K562 (cell line): ENCODE data around the gene ANKRD65.

Source experiments
- KDM5B ChIP-seq: fragments of 200-600 bp; sonication (generic); IDR thresholded peaks from 2 replicates; pipeline ENCODE4 v1.6.1; 2012; ENCODE audit warnings: low read depth, mild to moderate bottlenecking, moderate library complexity, low read length, control low read depth, inconsistent platforms; ENCODE audit not compliant: insufficient replicate concordance
- NFYB ChIP-seq: IDR thresholded peaks from 2 replicates; pipeline ENCODE4 v1.6.1; 2011; ENCODE audit warnings: mild to moderate bottlenecking, moderate library complexity; ENCODE audit not compliant: insufficient read length; ENCODE audit errors: extremely low read depth
- POLR2A ChIP-seq: fragments of 450-650 bp; conservative IDR thresholded peaks from 2 replicates; pipeline ENCODE4 v1.6.1; 2016
- TBP ChIP-seq: optimal IDR thresholded peaks from 2 replicates; pipeline ENCODE3; 2011; ENCODE audit warnings: low read depth, low read length, improper control_type of control experiment
- TCF3 ChIP-seq: sonication (generic); formaldehyde crosslinking; IDR thresholded peaks from 2 replicates; pipeline ENCODE4 v1.4.0; 2020; ENCODE audit warnings: mild to moderate bottlenecking, missing genetic modification reagents
- ZNF644 ChIP-seq: fragments of 200-800 bp; sonication (Bioruptor generic); IDR thresholded peaks from 2 replicates; pipeline ENCODE4 v1.6.1; 2016; ENCODE audit warnings: low read depth, missing genetic modification characterization, missing compliant biosample characterization
- TF ChIP-seq, protein P1 (sequence below), 3 experiments: IDR thresholded peaks in 2 of 3; conservative IDR thresholded peaks in 1 of 3; 2 replicates each; pipeline ENCODE4 v1.5.1; 2011 to 2012; ENCODE audit warnings: low read length in 3 of 3, mild to moderate bottlenecking in 3 of 3, control low read depth in 2 of 3, improper control_type of control experiment in 1 of 3, inconsistent platforms in 1 of 3, low read depth in 1 of 3, mixed read lengths in 1 of 3, moderate library complexity in 1 of 3; ENCODE audit not compliant: insufficient read depth in 2 of 3
- TF ChIP-seq, protein P2 (sequence below): sonication (generic); formaldehyde crosslinking; IDR thresholded peaks from 2 replicates; pipeline ENCODE4 v1.8.1; 2023; ENCODE audit warnings: mild to moderate bottlenecking, missing genetic modification reagents
- TF ChIP-seq, protein P3 (sequence below): fragments of 250-450 bp; sonication (Bioruptor Pico); IDR thresholded peaks from 2 replicates; pipeline ENCODE4 v1.4.0; 2020

DNA sequence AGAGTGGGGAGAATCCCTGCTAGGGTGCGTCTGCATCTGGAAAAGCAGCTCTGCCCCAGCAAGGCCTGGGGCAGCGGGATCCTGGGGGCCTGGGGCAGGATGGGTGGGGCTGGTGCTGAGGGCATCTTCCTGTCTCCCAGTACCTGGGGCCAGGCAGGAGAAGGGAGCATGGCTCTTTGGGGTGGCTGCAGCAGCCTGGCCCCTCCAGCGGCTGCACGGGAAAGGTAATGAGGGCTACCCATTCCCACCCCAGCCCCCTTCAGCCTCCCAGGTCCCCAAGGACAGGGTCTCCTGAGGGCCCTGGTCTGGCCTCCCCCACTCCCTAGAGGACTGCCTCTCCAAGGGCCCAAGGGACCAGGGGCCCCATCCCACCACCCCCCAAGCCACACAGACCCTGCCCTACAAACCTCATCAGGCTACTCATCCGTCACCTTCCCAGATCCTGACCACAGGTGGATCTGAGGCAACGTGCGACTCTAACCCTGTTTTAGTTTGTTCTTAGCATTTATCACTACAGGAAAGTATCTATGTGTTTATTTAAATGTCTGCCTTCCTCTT lies 910 bp upstream of the ANKRD65 start:
- TF ChIP-seq, protein P1, sequence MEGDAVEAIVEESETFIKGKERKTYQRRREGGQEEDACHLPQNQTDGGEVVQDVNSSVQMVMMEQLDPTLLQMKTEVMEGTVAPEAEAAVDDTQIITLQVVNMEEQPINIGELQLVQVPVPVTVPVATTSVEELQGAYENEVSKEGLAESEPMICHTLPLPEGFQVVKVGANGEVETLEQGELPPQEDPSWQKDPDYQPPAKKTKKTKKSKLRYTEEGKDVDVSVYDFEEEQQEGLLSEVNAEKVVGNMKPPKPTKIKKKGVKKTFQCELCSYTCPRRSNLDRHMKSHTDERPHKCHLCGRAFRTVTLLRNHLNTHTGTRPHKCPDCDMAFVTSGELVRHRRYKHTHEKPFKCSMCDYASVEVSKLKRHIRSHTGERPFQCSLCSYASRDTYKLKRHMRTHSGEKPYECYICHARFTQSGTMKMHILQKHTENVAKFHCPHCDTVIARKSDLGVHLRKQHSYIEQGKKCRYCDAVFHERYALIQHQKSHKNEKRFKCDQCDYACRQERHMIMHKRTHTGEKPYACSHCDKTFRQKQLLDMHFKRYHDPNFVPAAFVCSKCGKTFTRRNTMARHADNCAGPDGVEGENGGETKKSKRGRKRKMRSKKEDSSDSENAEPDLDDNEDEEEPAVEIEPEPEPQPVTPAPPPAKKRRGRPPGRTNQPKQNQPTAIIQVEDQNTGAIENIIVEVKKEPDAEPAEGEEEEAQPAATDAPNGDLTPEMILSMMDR (IDR thresholded peaks at IDR 0.05 in 2 of 3, conservative IDR thresholded peaks at IDR 0.05 in 1 of 3; ENCODE audit: insufficient read depth in 2 of 3, low read depth in 1 of 3, low read length in 3 of 3), result no peak
- no peak for TF ChIP-seq POLR2A
- TF ChIP-seq, protein P2, sequence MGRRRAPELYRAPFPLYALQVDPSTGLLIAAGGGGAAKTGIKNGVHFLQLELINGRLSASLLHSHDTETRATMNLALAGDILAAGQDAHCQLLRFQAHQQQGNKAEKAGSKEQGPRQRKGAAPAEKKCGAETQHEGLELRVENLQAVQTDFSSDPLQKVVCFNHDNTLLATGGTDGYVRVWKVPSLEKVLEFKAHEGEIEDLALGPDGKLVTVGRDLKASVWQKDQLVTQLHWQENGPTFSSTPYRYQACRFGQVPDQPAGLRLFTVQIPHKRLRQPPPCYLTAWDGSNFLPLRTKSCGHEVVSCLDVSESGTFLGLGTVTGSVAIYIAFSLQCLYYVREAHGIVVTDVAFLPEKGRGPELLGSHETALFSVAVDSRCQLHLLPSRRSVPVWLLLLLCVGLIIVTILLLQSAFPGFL, result no peak
- TF ChIP-seq NFYB, result no peak
- TF ChIP-seq ZNF644 (tag), result no peak
- TF ChIP-seq TCF3 (CRISPR knock-in tag), result no peak
- no peak for TF ChIP-seq TBP
- TF ChIP-seq KDM5B, result no peak
- TF ChIP-seq, protein P3, sequence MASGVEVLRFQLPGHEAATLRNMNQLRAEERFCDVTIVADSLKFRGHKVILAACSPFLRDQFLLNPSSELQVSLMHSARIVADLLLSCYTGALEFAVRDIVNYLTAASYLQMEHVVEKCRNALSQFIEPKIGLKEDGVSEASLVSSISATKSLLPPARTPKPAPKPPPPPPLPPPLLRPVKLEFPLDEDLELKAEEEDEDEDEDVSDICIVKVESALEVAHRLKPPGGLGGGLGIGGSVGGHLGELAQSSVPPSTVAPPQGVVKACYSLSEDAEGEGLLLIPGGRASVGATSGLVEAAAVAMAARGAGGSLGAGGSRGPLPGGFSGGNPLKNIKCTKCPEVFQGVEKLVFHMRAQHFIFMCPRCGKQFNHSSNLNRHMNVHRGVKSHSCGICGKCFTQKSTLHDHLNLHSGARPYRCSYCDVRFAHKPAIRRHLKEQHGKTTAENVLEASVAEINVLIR (CRISPR knock-in tag), result no peak
